NB4 (cell line): ENCODE measurements around the gene DDX60.

Experiments
- DNase-seq: peaks from one replicate; pipeline ENCODE4 v3.0.0; 2010; ENCODE audit warnings: low read depth
- H3K4me3 ChIP-seq: one replicate; pipeline ENCODE4 v1.5.1; 2011; ENCODE audit warnings: mild to moderate bottlenecking, low read depth, low read length, moderate library complexity
- MYC ChIP-seq: IDR thresholded peaks from 2 replicates; pipeline ENCODE4 v1.6.1; 2011; ENCODE audit warnings: low read depth, low read length
- POLR2A ChIP-seq: IDR thresholded peaks from 2 replicates; pipeline ENCODE4 v1.6.1; 2011; ENCODE audit warnings: mild to moderate bottlenecking; ENCODE audit not compliant: insufficient read length; ENCODE audit errors: extremely low read depth
- TF ChIP-seq, protein P1 (sequence below): IDR thresholded peaks from 2 replicates; pipeline ENCODE4 v1.6.1; 2011; ENCODE audit warnings: low read depth, low read length
- TF ChIP-seq, protein P2 (sequence below): IDR thresholded peaks from one replicate; pipeline ENCODE4 v1.5.1; 2012; ENCODE audit warnings: low read depth, low read length

Gene DDX60

DNA sequence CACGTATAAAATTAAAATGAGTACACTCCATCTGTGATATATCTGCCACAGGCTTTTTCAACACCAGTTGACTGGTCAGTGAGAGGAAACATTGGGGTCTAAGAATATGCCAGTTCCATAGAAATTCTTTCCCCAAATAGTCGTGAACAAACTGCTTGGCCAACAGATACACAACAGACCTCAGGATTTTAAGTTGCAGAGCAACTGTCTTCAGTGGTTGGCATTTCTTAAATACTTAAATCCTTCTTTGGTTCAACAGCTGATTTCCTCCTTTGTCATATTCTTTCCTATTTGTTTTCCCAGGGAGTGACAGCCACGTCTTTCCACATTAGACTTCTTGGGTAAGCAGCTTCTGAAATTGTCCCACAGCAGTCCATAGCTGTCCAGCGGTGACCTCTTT is 7.0 kb upstream of the DDX60 start:
- DNase-seq = no peak
- no peak overlapping the region for H3K4me3 ChIP-seq
- TF ChIP-seq POLR2A (no peak), MYC (no peak)
- TF ChIP-seq, protein P1, sequence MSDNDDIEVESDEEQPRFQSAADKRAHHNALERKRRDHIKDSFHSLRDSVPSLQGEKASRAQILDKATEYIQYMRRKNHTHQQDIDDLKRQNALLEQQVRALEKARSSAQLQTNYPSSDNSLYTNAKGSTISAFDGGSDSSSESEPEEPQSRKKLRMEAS = no peak
- TF ChIP-seq, protein P2, sequence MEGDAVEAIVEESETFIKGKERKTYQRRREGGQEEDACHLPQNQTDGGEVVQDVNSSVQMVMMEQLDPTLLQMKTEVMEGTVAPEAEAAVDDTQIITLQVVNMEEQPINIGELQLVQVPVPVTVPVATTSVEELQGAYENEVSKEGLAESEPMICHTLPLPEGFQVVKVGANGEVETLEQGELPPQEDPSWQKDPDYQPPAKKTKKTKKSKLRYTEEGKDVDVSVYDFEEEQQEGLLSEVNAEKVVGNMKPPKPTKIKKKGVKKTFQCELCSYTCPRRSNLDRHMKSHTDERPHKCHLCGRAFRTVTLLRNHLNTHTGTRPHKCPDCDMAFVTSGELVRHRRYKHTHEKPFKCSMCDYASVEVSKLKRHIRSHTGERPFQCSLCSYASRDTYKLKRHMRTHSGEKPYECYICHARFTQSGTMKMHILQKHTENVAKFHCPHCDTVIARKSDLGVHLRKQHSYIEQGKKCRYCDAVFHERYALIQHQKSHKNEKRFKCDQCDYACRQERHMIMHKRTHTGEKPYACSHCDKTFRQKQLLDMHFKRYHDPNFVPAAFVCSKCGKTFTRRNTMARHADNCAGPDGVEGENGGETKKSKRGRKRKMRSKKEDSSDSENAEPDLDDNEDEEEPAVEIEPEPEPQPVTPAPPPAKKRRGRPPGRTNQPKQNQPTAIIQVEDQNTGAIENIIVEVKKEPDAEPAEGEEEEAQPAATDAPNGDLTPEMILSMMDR = no peak

- TF ChIP-seq, protein P1 = no peak
- TF ChIP-seq, protein P2 = no peak
- TF ChIP-seq MYC (no peak), POLR2A (no peak)
- DNase-seq = no peak
Measured at GRCh38 chr4:168321006-168321405, 2.5 kb upstream of the DDX60 start.

DNA sequence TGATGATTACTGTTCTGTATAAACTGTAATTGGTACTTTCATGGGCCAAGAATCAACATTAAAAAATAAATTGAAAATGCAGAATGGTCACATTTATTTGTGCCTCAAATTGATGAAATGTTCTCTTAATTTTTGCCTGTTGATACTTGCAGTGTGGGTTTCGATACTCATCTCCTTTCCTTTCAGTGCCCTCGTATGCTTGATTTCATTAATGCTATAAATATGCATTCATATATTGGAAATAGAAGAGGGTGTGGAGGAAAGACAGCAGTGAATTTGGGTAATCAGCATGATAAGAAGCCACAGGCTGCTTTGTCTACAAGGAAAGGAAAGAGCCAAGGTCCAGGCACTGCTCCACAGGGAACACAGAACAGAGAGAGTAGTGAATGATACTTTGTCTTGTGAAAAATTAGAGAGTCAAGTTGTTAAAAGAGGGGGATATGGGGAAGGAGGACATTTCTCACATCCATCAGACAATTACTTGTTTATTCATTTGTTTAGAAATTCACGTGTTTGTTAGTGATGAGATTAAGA is 1.0 kb upstream of the DDX60 start:
- no peak for TF ChIP-seq POLR2A
- TF ChIP-seq, protein P1 = no peak
- no peak for TF ChIP-seq MYC
- no peak overlapping the region for H3K4me3 ChIP-seq
- DNase-seq = no peak

More at GRCh38 chr4:168321006-168321405, 2.5 kb upstream of the DDX60 start:
- H3K4me3 ChIP-seq = no peak overlapping the region

DNA sequence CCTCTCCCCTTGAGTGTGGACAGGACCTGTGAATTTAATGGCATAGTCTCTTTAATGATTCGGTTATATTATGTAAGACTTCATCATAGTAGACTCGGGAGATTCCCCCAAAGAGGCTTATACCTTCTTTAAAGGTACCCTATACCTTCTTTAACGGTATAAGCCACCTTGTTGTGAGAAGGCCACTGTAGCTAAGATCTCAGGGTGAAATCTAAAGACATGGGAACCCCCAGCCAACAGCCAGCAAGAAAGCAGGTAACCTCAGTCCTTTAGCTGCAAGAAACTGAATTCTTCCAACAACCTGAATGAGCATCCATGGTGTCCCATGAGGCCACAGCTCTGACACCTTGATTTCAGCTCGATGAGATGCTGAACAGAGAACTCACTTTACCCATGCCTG is 931 bp downstream of the DDX60 start:
- DNase-seq = no peak
- peak overlapping the region; percentile 74 for H3K4me3 ChIP-seq
- TF ChIP-seq, protein P1 = no peak
- TF ChIP-seq, protein P2 = no peak
- no peak for TF ChIP-seq POLR2A
- TF ChIP-seq MYC = no peak

DNA sequence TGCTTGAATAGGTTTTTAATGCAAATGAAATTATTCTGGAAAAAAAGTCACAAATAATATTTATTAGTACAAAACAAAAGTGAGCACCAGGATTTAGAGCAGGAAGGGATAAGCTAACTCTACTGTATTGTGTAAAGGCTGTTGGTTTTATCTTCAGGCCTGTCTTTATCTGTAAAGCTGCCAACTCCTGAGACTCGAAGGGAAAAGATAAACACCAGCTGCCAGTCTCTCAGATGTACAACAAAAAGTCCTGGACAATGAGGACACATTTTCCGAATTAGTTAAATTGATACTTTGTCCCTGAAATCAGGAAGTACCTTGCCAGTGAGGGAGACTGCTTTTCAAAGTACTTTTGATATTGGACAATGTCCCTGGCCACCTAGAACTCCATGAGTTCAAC is 8.8 kb downstream of the DDX60 start:
- DNase-seq = no peak

DNA sequence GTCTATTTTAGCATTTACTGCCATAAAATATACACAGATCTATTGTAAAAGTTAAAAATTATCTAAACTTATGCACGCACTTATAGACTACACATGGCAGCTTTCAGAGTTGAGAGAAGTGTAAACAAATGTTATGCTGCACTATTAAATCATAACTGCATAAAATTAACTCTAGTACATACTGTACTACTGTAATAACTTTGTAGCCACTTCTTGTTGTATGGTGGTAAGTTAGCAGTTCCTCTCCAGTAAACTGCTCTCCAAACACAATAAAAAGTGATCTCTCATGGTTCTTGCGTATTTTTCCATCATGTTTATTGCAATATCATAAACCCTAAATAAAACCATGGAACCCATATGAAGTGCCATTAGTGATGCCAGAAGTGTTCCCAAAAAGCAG is 9.6 kb downstream of the DDX60 start:
- H3K4me3 ChIP-seq = no peak overlapping the region
- TF ChIP-seq POLR2A = no peak
- TF ChIP-seq, protein P2 = no peak
- TF ChIP-seq, protein P1 = no peak
- no peak for TF ChIP-seq MYC
- no peak for DNase-seq

More for the DNA sequence above, 8.8 kb downstream of the DDX60 start:
- no peak overlapping the region for H3K4me3 ChIP-seq
- TF ChIP-seq, protein P2 = no peak
- TF ChIP-seq POLR2A (no peak), MYC (no peak)
- TF ChIP-seq, protein P1 = no peak
